Muscle of leg (tissue), 11 donors: ENCODE data around the gene CAB39L. TPM values are rescaled to one million over a fixed set of nuclear protein-coding genes. Genes with fewer than 3 reads are reported as not detected.

Source experiments
- DNase-seq: peaks from one replicate; pipeline ENCODE4 v3.0.0; 2013
- H3K27ac ChIP-seq: one replicate; pipeline ENCODE4 v1.5.1; 2013; ENCODE audit warnings: mild to moderate bottlenecking, low read length, control low read depth
- H3K27me3 ChIP-seq: one replicate; pipeline ENCODE4 v1.6.1; 2013; ENCODE audit warnings: low read length; ENCODE audit not compliant: control insufficient read depth, insufficient read depth
- H3K36me3 ChIP-seq: one replicate; pipeline ENCODE4 v1.6.1; 2013; ENCODE audit warnings: low read length; ENCODE audit not compliant: control insufficient read depth, insufficient read depth
- H3K4me1 ChIP-seq: one replicate; pipeline ENCODE4 v1.6.1; 2013; ENCODE audit warnings: low read length; ENCODE audit not compliant: control insufficient read depth, insufficient read depth
- H3K4me3 ChIP-seq: one replicate; pipeline ENCODE4 v1.5.1; 2013; ENCODE audit warnings: low read length, control low read depth
- H3K9me3 ChIP-seq: replicated peaks from 2 replicates; pipeline ENCODE4 v1.6.1; 2013; ENCODE audit warnings: low read depth, low read length; ENCODE audit not compliant: control insufficient read depth
- WGBS: methylation state at CpG from one replicate; pipeline ENCODE4 v1.1.5; 2013; ENCODE audit warnings: missing lambda C conversion rate; ENCODE audit not compliant: insufficient coverage; 5-methylcytosine and 5-hydroxymethylcytosine counted together
- polyA plus RNA-seq, 8 donors: library from polyadenylated mRNA; unstranded; fragments of 120-200 nt; gene quantifications; one replicate each; pipeline versions ENCODE4 v1.2.1 to v1.2.3, GENCODE V29; 2013; ENCODE audit warnings: inconsistent platforms in 1 of 8, low replicate concordance in 1 of 8; ENCODE audit not compliant: insufficient read length in 8 of 8, insufficient read depth in 1 of 8
- total RNA-seq: library from RNA; stranded (reverse); fragments of 120-200 nt; gene quantifications from one replicate; pipeline ENCODE4 v1.2.4, GENCODE V29; 2013

Gene CAB39L
- total and polyA plus RNA-seq, 9 donors = 3.5 to 6.1 (median 4.5) TPM

- no peaks in the 10 kb centered on the region for H3K4me1 ChIP-seq
- no peaks in the 10 kb centered on the region for H3K27me3 ChIP-seq
- no peaks in the 10 kb centered on the region for H3K9me3 ChIP-seq
- H3K4me3 ChIP-seq = no peak overlapping the region
- H3K27ac ChIP-seq = no peak overlapping the region
- no CpG with 5 or more reads among the region's 7 CpGs for WGBS
- DNase-seq = no peak
- peaks cover 8% of the 10 kb centered on the region for H3K36me3 ChIP-seq
Observed at GRCh38 chr13:49457221-49457620, 13.4 kb upstream of the CAB39L start.

GRCh38 chr13:49456156-49456555 lies 12.3 kb upstream of the CAB39L start:
- no peak for DNase-seq

GRCh38 chr13:49455007-49455398 lies 11.1 kb upstream of the CAB39L start:
- Histone ChIP-seq H3K27ac (no peak overlapping the region), H3K4me1 (no peaks in the 10 kb centered on the region), H3K36me3 (no peaks in the 10 kb centered on the region), H3K9me3 (no peaks in the 10 kb centered on the region), H3K27me3 (no peaks in the 10 kb centered on the region), H3K4me3 (no peak overlapping the region)
- DNase-seq = no peak

More at GRCh38 chr13:49456156-49456555, 12.3 kb upstream of the CAB39L start:
- WGBS = no CpG with 5 or more reads among the region's 1 CpG
- no peaks in the 10 kb centered on the region for H3K4me1 ChIP-seq
- H3K4me3 ChIP-seq = no peak overlapping the region
- no peak overlapping the region for H3K27ac ChIP-seq
- H3K36me3 ChIP-seq = no peaks in the 10 kb centered on the region
- H3K9me3 ChIP-seq = no peaks in the 10 kb centered on the region
- H3K27me3 ChIP-seq = no peaks in the 10 kb centered on the region

GRCh38 chr13:49454388-49455006 lies 10.6 kb upstream of the CAB39L start:
- H3K27ac ChIP-seq = no peak overlapping the region
- WGBS = no CpG with 5 or more reads among the region's 4 CpGs
- H3K4me1 ChIP-seq = no peaks in the 10 kb centered on the region
- no peaks in the 10 kb centered on the region for H3K36me3 ChIP-seq
- no peak overlapping the region for H3K4me3 ChIP-seq
- H3K27me3 ChIP-seq = no peaks in the 10 kb centered on the region
- no peak for DNase-seq
- H3K9me3 ChIP-seq = no peaks in the 10 kb centered on the region

GRCh38 chr13:49453465-49453864 lies 9.6 kb upstream of the CAB39L start:
- Histone ChIP-seq H3K27ac (no peak overlapping the region), H3K36me3 (no peaks in the 10 kb centered on the region), H3K9me3 (no peaks in the 10 kb centered on the region), H3K27me3 (no peaks in the 10 kb centered on the region), H3K4me3 (no peak overlapping the region), H3K4me1 (no peaks in the 10 kb centered on the region)
- WGBS = 93% methylated on average over 4 of the region's 7 CpGs
- DNase-seq = no peak

GRCh38 chr13:49452725-49453457 lies 9.0 kb upstream of the CAB39L start:
- DNase-seq = no peak
- Histone ChIP-seq H3K36me3 (no peaks in the 10 kb centered on the region), H3K4me1 (no peaks in the 10 kb centered on the region), H3K27me3 (no peaks in the 10 kb centered on the region), H3K4me3 (no peak overlapping the region), H3K27ac (no peak overlapping the region), H3K9me3 (no peaks in the 10 kb centered on the region)
- no CpG with 5 or more reads among the region's 8 CpGs for WGBS

GRCh38 chr13:49450105-49450819 lies 6.4 kb upstream of the CAB39L start:
- Histone ChIP-seq H3K4me3 (no peak overlapping the region), H3K4me1 (no peaks in the 10 kb centered on the region), H3K36me3 (no peaks in the 10 kb centered on the region), H3K27me3 (no peaks in the 10 kb centered on the region), H3K27ac (no peak overlapping the region), H3K9me3 (no peaks in the 10 kb centered on the region)
- no CpG with 5 or more reads among the region's 3 CpGs for WGBS
- no peak for DNase-seq

- Histone ChIP-seq H3K36me3 (no peaks in the 10 kb centered on the region), H3K27ac (no peak overlapping the region), H3K9me3 (no peaks in the 10 kb centered on the region), H3K4me1 (peaks cover 5% of the 10 kb centered on the region), H3K27me3 (no peaks in the 10 kb centered on the region), H3K4me3 (no peak overlapping the region)
- WGBS = no CpG with 5 or more reads among the region's 2 CpGs
- no peak for DNase-seq
Observed at GRCh38 chr13:49448753-49449152, 4.9 kb upstream of the CAB39L start.

- peaks cover 5% of the 10 kb centered on the region for H3K4me1 ChIP-seq
- DNase-seq = no peak
- no peak overlapping the region for H3K4me3 ChIP-seq
- no peaks in the 10 kb centered on the region for H3K27me3 ChIP-seq
- no peaks in the 10 kb centered on the region for H3K36me3 ChIP-seq
- no peaks in the 10 kb centered on the region for H3K9me3 ChIP-seq
- H3K27ac ChIP-seq = no peak overlapping the region
Observed at GRCh38 chr13:49446473-49446872, 2.6 kb upstream of the CAB39L start.

- Histone ChIP-seq H3K9me3 (no peaks in the 10 kb centered on the region), H3K4me3 (peak overlapping the region; percentile 94), H3K36me3 (no peaks in the 10 kb centered on the region), H3K27ac (peak overlapping the region; percentile 95), H3K27me3 (no peaks in the 10 kb centered on the region), H3K4me1 (peaks cover 5% of the 10 kb centered on the region)
- peak; percentile 78 for DNase-seq
- 0% methylated on average over 16 of the region's 29 CpGs for WGBS
Observed at GRCh38 chr13:49444524-49445395, 896 bp upstream of the CAB39L start.
